Suprapubic skin (tissue), 4 donors: Measurements from ENCODE around the gene SLC4A11. TPM values are rescaled to one million over a fixed set of nuclear protein-coding genes. Genes with fewer than 3 reads are reported as not detected.

Experiments
- DNase-seq, 2 donors: peaks; one replicate each; pipeline ENCODE4 v3.0.0-alpha.2; 2019; ENCODE audit warnings: low spot score in 2 of 2
- H3K27ac ChIP-seq: fragments of 200-600 bp; sonication (generic); one replicate; pipeline ENCODE4 v1.5.1; 2019
- H3K27me3 ChIP-seq: fragments of 200-600 bp; sonication (generic); one replicate; pipeline ENCODE4 v1.5.1; 2019
- H3K36me3 ChIP-seq: fragments of 200-600 bp; sonication (generic); one replicate; pipeline ENCODE4 v1.5.1; 2019
- H3K4me1 ChIP-seq: fragments of 200-600 bp; sonication (generic); one replicate; pipeline ENCODE4 v1.5.1; 2019
- H3K4me3 ChIP-seq: fragments of 200-600 bp; sonication (generic); one replicate; pipeline ENCODE4 v1.5.1; 2019; ENCODE audit warnings: mild to moderate bottlenecking
- H3K9me3 ChIP-seq: fragments of 200-600 bp; sonication (generic); one replicate; pipeline ENCODE4 v1.5.1; 2019
- CTCF ChIP-seq, 2 donors: fragments of 200-600 bp in 1 of 2; fragments of 450-650 bp in 1 of 2; sonication (generic) in 1 of 2; IDR thresholded peaks; one replicate each; pipeline ENCODE4 v1.5.1; 2016 to 2019; ENCODE audit warnings: antibody characterized with exemption in 2 of 2, mild to moderate bottlenecking in 1 of 2, moderate library complexity in 1 of 2
- EP300 ChIP-seq: sonication (generic); formaldehyde crosslinking; IDR thresholded peaks from one replicate; pipeline ENCODE4 v1.6.1; 2017; ENCODE audit warnings: antibody characterized with exemption
- POLR2A ChIP-seq, 2 donors: fragments of 450-650 bp; IDR thresholded peaks; one replicate each; pipeline ENCODE4 v1.6.1; 2017; ENCODE audit warnings: antibody characterized with exemption in 2 of 2, mild to moderate bottlenecking in 2 of 2, moderate library complexity in 2 of 2
- POLR2AphosphoS5 ChIP-seq, 3 donors: sonication (generic); formaldehyde crosslinking; IDR thresholded peaks; one replicate each; pipeline ENCODE4 v1.6.1; 2017; ENCODE audit warnings: antibody characterized with exemption in 3 of 3
- WGBS: methylation state at CpG from one replicate; pipeline ENCODE4 v1.1.5; 2018; 5-methylcytosine and 5-hydroxymethylcytosine counted together
- total RNA-seq, 4 donors: library from RNA; depleted of rRNA; stranded (reverse); fragments of >200 nt; gene quantifications; one replicate each; pipeline ENCODE4 v1.1.0, GENCODE V29; 2016

SLC4A11 gene
- total RNA-seq, 4 donors from 2014 or later, result 9.9 to 26.2 (median 15.3) TPM

- no peak for DNase-seq
- H3K36me3 ChIP-seq, result no peaks in the 10 kb centered on the region
- H3K4me1 ChIP-seq, result peaks cover 9% of the 10 kb centered on the region
- TF ChIP-seq CTCF (IDR thresholded peaks at IDR 0.05) (no peak), POLR2A (IDR thresholded peaks at IDR 0.05) (no peak), EP300 (no peak), POLR2AphosphoS5 (IDR thresholded peaks at IDR 0.05) (no peak)
- WGBS, result 85% methylated on average over 31 of the region's 32 CpGs
- H3K9me3 ChIP-seq, result no peaks in the 10 kb centered on the region
- peaks cover 14% of the 10 kb centered on the region for H3K27me3 ChIP-seq
- H3K4me3 ChIP-seq, result no peak overlapping the region
- no peak overlapping the region for H3K27ac ChIP-seq
These were observed 5.6 kb downstream of the SLC4A11 start for GRCh38 chr20:3233131-3233990.

- Histone ChIP-seq H3K4me1 (no peaks in the 10 kb centered on the region), H3K4me3 (no peak overlapping the region), H3K27me3 (peaks cover 3% of the 10 kb centered on the region), H3K27ac (no peak overlapping the region), H3K36me3 (peaks cover 2% of the 10 kb centered on the region), H3K9me3 (no peaks in the 10 kb centered on the region)
- TF ChIP-seq POLR2A (IDR thresholded peaks at IDR 0.05), result no peak
- no peak for TF ChIP-seq POLR2AphosphoS5 (IDR thresholded peaks at IDR 0.05)
- TF ChIP-seq CTCF (IDR thresholded peaks at IDR 0.05), result no peak
- TF ChIP-seq EP300, result no peak
- 88% methylated on average over 15 of the region's 15 CpGs for WGBS
- DNase-seq, result no peak
These were observed 7.0 kb downstream of the SLC4A11 start for GRCh38 chr20:3231889-3232588.

GRCh38 chr20:3231116-3231515, 7.9 kb downstream of the SLC4A11 start:
- Histone ChIP-seq H3K27ac (no peak overlapping the region), H3K4me3 (no peak overlapping the region), H3K4me1 (no peaks in the 10 kb centered on the region), H3K9me3 (no peaks in the 10 kb centered on the region), H3K27me3 (no peaks in the 10 kb centered on the region), H3K36me3 (peaks cover 4% of the 10 kb centered on the region)
- no peak for TF ChIP-seq POLR2AphosphoS5 (IDR thresholded peaks at IDR 0.05)
- no peak for TF ChIP-seq CTCF (IDR thresholded peaks at IDR 0.05)
- no peak for TF ChIP-seq POLR2A (IDR thresholded peaks at IDR 0.05)
- TF ChIP-seq EP300, result no peak
- DNase-seq, result no peak
- WGBS, result 93% methylated on average over 19 of the region's 21 CpGs

- 87% methylated on average over 8 of the region's 14 CpGs for WGBS
- H3K4me3 ChIP-seq, result no peak overlapping the region
- peaks cover 4% of the 10 kb centered on the region for H3K36me3 ChIP-seq
- no peak for DNase-seq
- H3K27me3 ChIP-seq, result no peaks in the 10 kb centered on the region
- H3K27ac ChIP-seq, result no peak overlapping the region
- H3K4me1 ChIP-seq, result no peaks in the 10 kb centered on the region
- TF ChIP-seq EP300 (no peak), POLR2AphosphoS5 (IDR thresholded peaks at IDR 0.05) (no peak)
- no peaks in the 10 kb centered on the region for H3K9me3 ChIP-seq
These were observed 9.2 kb downstream of the SLC4A11 start for GRCh38 chr20:3229798-3230197.

GRCh38 chr20:3229158-3229557, 9.8 kb downstream of the SLC4A11 start:
- no peaks in the 10 kb centered on the region for H3K4me1 ChIP-seq
- no peak overlapping the region for H3K4me3 ChIP-seq
- no peaks in the 10 kb centered on the region for H3K27me3 ChIP-seq
- WGBS, result 96% methylated on average over 8 of the region's 22 CpGs
- no peak for TF ChIP-seq CTCF (IDR thresholded peaks at IDR 0.05)
- no peak for TF ChIP-seq POLR2A (IDR thresholded peaks at IDR 0.05)
- TF ChIP-seq EP300, result no peak
- TF ChIP-seq POLR2AphosphoS5 (IDR thresholded peaks at IDR 0.05), result no peak
- peaks cover 7% of the 10 kb centered on the region for H3K36me3 ChIP-seq
- no peak for DNase-seq
- no peaks in the 10 kb centered on the region for H3K9me3 ChIP-seq
- H3K27ac ChIP-seq, result no peak overlapping the region
